Bone marrow (tissue), 2 donors: ENCODE measurements around the gene IZUMO2.
"Not testable (repeated sequence)": the region's sequence is repeated elsewhere in the genome, so short reads cannot be mapped to it uniquely, and the experiment has no call there.

ENCODE experiments used
- DNase-seq, 2 donors: peaks; one replicate each; lab custom pipeline; 2025; lab: John Stamatoyannopoulos, UW

Gene IZUMO2

DNA sequence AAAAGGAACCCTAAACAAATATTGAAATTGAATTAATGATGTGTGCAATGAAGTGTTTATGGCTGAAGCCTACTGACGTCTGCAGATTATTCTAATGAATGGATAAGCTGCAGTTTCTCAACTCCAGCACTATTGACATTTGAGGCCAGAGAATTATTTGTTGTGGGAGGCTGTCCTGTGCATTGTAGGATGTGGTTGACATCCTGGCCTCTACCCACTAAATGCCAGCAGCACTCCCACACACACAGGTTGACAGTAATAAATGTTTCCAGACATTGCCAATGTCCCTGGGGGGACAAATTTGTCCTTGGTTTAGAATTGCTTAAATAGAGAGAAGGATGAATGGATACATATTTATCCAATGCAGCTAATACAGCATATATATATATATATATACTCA, 21.1 kb upstream of the IZUMO2 start:
- no peak for DNase-seq

DNA sequence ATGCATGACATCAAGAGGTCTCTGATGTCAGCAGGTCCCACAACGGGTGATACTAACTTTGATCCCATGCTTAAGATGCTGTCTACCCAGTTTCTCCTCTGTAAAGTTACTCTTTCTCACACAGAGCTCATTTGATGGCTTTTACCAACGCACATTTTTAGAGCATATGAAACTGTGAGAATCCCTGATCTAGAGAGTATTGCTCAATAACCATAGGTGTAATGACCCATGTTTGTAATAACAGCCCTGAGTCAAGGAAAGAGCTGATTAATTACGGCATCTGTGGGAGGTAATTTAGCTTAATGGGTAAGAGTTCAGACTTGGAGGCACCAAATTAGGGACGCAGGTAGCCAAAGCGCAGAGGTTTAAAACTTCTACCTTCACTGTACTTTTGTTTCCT, 18.0 kb upstream of the IZUMO2 start:
- no peak for DNase-seq

DNA sequence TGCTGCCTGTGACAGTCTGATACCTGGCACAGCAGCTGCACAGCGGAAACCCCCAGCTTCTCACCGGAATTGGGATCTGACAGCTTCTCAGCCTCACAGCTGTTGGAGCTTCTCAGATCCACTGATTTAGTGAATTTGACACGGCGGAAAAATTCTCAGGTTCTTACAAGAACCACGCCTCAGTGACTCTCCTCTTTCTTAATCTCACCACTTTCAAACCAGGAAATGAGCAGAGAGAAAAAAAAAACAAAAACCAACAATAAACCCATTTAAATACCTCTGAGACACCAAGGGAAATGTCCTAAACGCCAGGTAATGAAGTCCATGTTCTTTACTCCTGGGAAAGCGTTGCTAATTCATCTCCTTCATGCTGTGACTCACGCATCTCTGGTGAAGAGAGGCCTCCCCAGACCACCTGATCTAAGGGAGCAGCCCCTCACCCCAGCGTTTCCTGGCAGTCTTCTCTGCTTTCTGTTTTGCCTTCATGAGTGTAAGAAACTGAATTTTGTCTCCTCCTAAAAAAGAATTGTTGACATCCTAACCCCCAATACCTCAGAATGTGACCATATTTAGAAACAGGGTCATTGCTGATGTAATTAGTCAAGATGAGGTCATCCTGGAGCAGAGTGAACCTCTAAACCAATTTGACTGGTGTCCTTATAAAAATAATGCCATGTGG, 15.9 kb upstream of the IZUMO2 start:
- no peak for DNase-seq

- DNase-seq, result no peak
Observed at GRCh38 chr19:50178320-50178719, 15.2 kb upstream of the IZUMO2 start.

GRCh38 chr19:50176775-50177174, 13.7 kb upstream of the IZUMO2 start:
- no peak for DNase-seq

DNA sequence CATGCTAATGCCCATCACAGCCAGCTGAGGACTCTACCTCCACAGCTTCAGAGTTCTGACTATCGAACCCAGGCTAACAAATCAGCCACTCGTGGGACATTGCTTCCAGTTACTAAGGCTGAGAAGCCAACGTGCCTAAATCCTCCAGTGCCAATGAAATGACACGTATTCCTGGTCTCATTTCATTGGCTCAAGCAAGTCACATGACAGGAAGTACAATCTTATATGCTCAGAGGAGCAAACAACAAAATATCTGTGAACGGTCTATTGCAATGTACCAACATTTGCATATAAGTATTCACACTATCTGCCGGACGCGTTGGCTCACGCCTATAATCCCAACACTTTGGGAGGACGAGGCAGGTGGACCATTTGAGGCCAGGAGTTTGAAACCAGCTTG, 12.8 kb upstream of the IZUMO2 start:
- DNase-seq, result no peak

DNA sequence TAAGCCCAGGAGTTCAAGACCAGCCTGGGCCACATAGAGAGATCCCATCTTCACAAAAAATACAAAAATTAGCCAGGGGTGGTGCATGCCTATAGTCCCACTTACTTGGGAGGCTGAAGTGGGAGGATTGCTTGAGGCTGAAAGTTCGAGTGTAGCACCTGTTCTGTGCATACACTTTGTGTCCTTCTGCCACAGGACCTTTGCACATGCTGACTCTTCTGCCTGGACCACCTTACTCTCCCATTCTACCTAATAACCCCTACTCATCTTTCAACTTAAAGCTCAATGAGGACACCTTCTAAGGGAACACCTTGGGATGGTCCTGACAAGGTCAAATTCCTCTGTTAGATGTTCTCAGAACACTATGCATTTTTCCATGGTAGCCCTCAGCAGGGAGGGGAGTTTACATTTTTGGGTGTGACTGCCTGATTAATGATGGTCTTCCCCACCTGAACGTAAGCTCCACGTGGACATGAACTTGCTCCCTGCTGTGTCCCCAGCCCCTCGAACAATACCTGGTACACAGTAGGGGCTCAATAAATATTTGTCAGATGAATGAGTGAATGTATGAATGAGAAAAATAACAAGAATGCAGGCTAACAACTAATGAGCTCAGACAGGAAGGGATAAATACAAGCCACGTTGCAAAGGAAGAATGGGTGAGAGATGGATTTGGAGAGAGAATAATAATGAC, 11.2 kb upstream of the IZUMO2 start:
- DNase-seq, result no peak

DNA sequence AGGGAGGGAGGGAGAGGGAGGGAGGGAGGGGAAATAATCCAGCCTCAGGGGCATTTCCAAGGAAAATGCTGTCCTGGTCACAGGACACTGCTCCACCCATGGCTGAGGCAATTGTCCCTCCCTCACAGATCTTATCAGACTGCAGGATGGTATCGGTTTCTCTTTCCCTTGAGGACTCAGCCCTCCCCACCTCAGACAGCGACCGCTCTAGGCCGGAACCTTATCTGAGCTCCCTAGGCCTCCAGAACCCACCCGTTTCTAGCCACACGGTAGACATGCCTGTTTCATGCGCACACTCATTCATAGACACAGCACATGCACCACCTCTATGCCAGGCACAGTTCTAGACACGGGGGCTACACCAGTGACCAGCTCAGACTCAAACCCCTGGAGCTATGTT, 10.0 kb upstream of the IZUMO2 start:
- no peak for DNase-seq

GRCh38 chr19:50172726-50173125, 9.6 kb upstream of the IZUMO2 start:
- DNase-seq, result no peak

DNA sequence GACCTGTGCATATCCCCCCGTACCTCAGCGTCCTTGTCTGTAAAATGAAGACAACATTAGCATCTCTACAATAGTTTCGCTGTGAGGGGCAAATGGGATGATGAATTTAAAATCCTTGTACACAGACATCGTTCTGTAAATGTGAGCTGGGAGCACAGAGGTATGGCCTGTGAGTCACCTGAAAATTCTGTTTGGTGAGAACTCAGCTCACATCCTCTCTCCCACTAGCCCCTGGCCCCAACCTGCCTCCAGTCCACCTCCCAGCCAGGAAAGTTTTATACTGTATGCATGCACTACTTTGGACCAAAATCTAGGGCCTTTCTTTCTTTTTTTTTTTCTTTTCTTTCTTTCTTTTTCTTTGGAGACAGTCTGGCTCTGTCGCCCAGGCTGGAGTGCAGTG, 8.7 kb upstream of the IZUMO2 start:
- no peak for DNase-seq

- DNase-seq, result no peak
Observed at GRCh38 chr19:50167314-50167721, 4.2 kb upstream of the IZUMO2 start.

DNA sequence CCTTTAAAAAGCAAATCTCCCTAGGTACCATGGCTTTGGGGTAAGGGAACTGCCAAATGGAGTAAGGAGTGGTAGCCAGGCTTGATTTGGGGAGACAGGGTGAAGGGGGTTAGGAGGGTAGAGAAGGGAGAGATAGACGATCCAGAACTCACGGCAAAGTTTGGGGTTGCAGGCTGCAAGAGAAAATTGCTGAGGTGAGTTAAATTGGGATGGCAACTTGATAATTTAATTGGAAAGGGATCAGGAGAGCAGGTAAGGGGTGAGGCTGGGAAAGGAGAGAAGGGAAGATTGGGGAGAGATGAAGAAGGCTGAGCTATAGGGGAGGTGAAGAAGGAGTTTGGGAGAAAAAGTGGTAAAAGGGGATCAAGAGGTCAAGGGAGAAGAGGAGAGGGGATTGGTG, 4.0 kb downstream of the IZUMO2 start:
- DNase-seq, result no peak

DNA sequence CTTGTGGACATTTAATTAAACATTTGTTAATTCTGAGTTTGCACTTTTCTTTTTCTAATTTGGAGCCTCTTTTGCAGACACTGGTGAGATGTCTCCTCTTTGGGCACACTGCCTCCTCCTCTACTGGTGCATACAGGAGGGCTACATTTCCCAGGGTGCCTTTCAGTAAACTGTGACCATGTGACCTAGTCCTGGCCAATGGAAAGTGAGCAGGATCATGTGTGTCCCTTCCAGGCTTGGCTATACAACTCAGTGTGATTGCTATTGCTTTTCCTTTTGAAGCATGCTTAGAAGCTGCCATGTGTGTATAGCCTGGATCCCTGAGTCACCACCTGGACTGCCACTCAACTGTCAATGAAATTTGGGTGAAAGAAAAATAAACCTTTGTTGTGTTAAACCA, 4.5 kb downstream of the IZUMO2 start:
- DNase-seq, result no peak

GRCh38 chr19:50155520-50156109, 7.5 kb downstream of the IZUMO2 start:
- DNase-seq, result no peak

- no peak for DNase-seq
Observed at GRCh38 chr19:50154529-50154928, 8.6 kb downstream of the IZUMO2 start.

GRCh38 chr19:50152578-50152977, 10.5 kb downstream of the IZUMO2 start:
- no peak for DNase-seq

DNA sequence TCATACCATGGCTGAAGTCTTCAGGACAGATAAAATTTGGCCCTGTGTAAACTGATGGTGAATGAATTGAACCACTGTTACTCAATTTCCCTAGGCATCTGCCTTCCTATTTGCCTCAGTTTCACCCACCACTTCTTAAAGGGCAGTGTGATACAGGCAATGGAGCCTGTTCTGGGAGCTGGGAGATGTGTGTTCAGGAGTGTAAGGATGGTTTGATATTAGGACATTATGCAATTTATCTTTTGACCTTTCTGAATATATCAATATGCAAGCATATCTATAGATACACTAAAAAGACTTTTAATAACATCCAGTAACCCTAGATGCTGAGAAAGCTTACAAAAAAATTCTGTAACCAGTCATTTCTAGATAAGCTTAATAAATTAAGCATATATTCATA, 14.6 kb downstream of the IZUMO2 start:
- DNase-seq, result no peak

DNA sequence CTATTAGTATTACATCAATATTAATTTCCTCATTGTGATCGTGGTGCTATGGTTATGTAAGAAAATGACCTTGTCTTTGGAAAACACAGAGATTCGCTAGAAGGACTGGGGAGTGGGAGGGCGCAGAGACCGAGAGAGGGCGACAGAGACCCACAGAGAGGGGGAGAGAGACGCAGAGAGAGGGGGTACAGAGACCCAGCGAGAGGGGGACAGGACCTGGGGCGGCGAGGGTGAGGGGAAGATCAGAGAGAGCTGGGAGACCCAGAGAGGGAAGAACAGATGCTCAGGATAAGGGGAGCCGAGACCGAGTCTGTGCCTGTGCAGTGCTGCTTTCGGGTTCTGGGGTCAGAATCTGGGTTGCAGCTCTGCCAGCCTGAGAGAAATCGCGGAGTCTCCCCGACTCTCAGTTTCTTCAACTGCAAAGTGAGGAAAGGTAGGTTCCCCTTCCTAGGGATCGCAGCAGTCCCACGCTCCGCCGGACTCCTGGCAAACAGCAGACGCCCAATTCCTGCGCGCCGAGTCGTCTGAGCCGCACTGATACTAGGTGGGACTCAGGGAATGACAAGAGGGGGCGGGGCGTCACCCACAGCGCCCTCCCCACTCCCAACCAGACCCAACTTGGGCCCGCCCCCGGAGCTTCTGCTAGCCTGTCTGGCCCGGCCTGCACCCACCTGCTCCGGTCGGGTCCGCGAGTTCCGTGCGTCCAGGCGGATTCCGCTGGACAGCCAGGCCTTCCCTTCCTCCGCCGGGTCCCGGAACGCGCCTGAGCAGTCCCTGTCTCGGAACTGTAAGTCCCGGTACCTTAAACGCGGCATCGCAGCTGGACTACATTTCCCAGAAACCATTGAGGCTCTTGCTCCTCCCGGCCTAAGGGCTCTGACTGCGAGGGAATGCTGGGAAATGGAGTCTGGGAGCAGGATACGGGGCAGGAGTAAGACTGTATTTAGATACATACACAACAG, 15.3 kb downstream of the IZUMO2 start:
- peak; percentile 5 to 16 for DNase-seq

- DNase-seq, result not testable (repeated sequence)
Observed at GRCh38 chr19:50141921-50142320, 21.2 kb downstream of the IZUMO2 start.

- not testable (repeated sequence) for DNase-seq
Observed at GRCh38 chr19:50140118-50140845, 22.8 kb downstream of the IZUMO2 start.

DNA sequence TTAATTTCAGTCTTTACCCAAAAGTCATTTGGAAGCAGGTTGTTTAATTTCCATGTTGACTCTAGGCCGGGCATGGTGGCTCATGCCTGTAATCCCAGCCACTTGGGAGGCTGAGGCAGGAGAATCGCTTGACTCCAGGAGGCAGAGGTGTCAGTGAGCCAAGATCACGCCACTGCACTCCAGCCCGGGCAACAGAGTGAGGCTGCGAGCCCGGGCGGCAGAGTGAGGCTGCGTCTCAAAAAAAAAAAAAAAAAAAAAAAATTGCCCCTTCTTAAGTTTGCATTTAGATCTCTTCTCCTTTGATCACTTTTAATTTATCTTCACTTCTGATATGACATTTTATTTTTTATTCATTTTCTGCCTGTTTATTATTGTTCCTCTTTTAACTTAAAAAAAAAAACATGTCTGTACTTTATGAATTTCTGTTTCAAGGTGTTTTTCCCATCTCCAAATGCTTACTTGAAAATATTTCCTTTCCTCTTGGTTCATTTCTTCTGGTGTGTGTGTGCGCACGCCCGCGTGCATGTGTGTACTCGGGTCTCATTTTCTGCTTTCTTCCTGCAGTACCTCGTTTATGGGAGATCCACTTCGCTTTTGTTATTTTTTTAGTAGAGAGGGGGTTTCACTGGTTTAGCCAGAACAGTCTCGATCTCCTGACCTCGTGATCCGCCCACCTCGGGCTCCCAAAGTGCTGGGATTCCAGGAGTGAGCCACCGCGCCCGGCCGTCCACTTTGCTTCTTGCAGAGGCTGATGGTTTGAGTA, 26.3 kb downstream of the IZUMO2 start:
- not testable (repeated sequence) for DNase-seq
